Right lobe of liver (tissue), 6 donors: ENCODE measurements around the gene KBTBD2. TPM values are rescaled to one million over a fixed set of nuclear protein-coding genes. Genes with fewer than 3 reads are reported as not detected.
"Not testable (repeated sequence)": the region's sequence is repeated elsewhere in the genome, so short reads cannot be mapped to it uniquely, and the experiment has no call there.

Experiments
- ATAC-seq, 4 donors: fragments of 200-7000 bp; cut with Tn5 transposase; one replicate each; pipeline ENCODE4 v1.9.1; 2020; ENCODE audit warnings: mild to moderate bottlenecking in 4 of 4, moderate library complexity in 4 of 4
- DNase-seq, 3 donors: peaks; one replicate each; pipeline ENCODE4 v3.0.0-alpha.2; 2020
- H3K27ac ChIP-seq, 3 donors: fragments of 200-600 bp; one replicate each; pipeline ENCODE4 v1.8.0; 2022
- H3K27me3 ChIP-seq, 2 donors: fragments of 200-600 bp; one replicate each; pipeline ENCODE4 v1.8.0; 2022
- H3K36me3 ChIP-seq, 4 donors: fragments of 200-600 bp; sonication (generic) in 1 of 4; one replicate each; pipeline versions ENCODE4 v1.5.1 to v1.8.0; 2017 to 2022; ENCODE audit warnings: control low read depth in 1 of 4
- H3K4me1 ChIP-seq, 4 donors: fragments of 200-600 bp; sonication (generic) in 1 of 4; one replicate each; pipeline versions ENCODE4 v1.5.1 to v1.8.0; 2017 to 2022; ENCODE audit warnings: control low read depth in 1 of 4
- H3K4me3 ChIP-seq, 3 donors: fragments of 200-600 bp; one replicate each; pipeline ENCODE4 v1.8.0; 2022
- H3K9me3 ChIP-seq, 4 donors: fragments of 200-600 bp; sonication (generic) in 1 of 4; one replicate each; pipeline versions ENCODE4 v1.5.1 to v1.8.0; 2017 to 2022; ENCODE audit warnings: control low read depth in 1 of 4
- CTCF ChIP-seq, 4 donors: fragments of 200-600 bp in 3 of 4; fragments of 450-650 bp in 1 of 4; IDR thresholded peaks; one replicate each; pipeline versions ENCODE4 v1.5.1 to v1.8.0; 2016 to 2022; ENCODE audit warnings: antibody characterized with exemption in 4 of 4, mild to moderate bottlenecking in 2 of 4
- POLR2A ChIP-seq: fragments of 450-650 bp; IDR thresholded peaks from one replicate; pipeline ENCODE4 v1.6.1; 2017; ENCODE audit warnings: antibody characterized with exemption, mild to moderate bottlenecking
- WGBS: methylation state at CpG from one replicate; pipeline ENCODE4 v1.1.6; 2018; ENCODE audit warnings: low coverage, low lambda C conversion rate; ENCODE audit not compliant: insufficient coverage; ENCODE audit errors: missing lambda C conversion rate; 5-methylcytosine and 5-hydroxymethylcytosine counted together
- intact Hi-C, 2 donors: fragments of 100-400 bp; cut with DNase I; formaldehyde crosslinking; loops; one replicate each; pipeline versions ENCODE4 v1.11.2 to v1.14.1; 2022
- total RNA-seq, 6 experiments: library from RNA; depleted of rRNA in 2 of 6; stranded (reverse); fragments of >200 nt in 2 of 6; fragmentation: NEBNext Ultra II Directional in 3 of 6; extraction: Animal tissue kit (Norgen Biotek cat#: 25700) in 3 of 6; gene quantifications; one replicate each; pipeline versions ENCODE4 v1.1.0 to v1.2.4, GENCODE V29; 2016 to 2023
- donor health status: DM: no; HTN: yes; CAD: no.
- donor health status: DM: no; HTN: no; CAD: no.
- donor health status: DM: no; HTN: no; CAD: no.
- donor health status: DM: no; HTN: yes; CAD: no.
- donor health status: DM: no; HTN: yes; CAD: no.

The KBTBD2 gene
- total RNA-seq, 6 experiments from 2014 or later = 7.0 to 14.5 (median 10.5) TPM

- DNase-seq (no peak), ATAC-seq (no peak)
- 84% methylated on average over 5 of the region's 6 CpGs for WGBS
- Histone ChIP-seq H3K9me3 (no peaks in the 10 kb centered on the region), H3K27ac (no peak overlapping the region), H3K36me3 (no peaks in the 10 kb centered on the region), H3K27me3 (no peaks in the 10 kb centered on the region), H3K4me3 (no peak overlapping the region), H3K4me1 (peaks cover 0 to 43% (median 3%) of the 10 kb centered on the region in 4 donors)
- TF ChIP-seq CTCF (IDR thresholded peaks at IDR 0.05) (no peak), POLR2A (no peak)
- intact Hi-C loops = no loop called here
Measured at GRCh38 chr7:32888505-32888904, 3.1 kb downstream of the KBTBD2 start.

- Histone ChIP-seq H3K4me3 (no peak overlapping the region), H3K9me3 (no peaks in the 10 kb centered on the region), H3K27me3 (no peaks in the 10 kb centered on the region), H3K27ac (no peak overlapping the region), H3K36me3 (no peaks in the 10 kb centered on the region), H3K4me1 (peaks cover 0 to 37% (median 3%) of the 10 kb centered on the region in 4 donors)
- intact Hi-C loops = no loop called here
- ATAC-seq = no peak
- no peak for DNase-seq
- TF ChIP-seq POLR2A = no peak
- TF ChIP-seq CTCF (IDR thresholded peaks at IDR 0.05) = no peak
- WGBS = 60% methylated on average over 3 of the region's 3 CpGs
Measured at GRCh38 chr7:32887395-32887794, 4.2 kb downstream of the KBTBD2 start.

GRCh38 chr7:32881074-32881982, 10.2 kb downstream of the KBTBD2 start:
- DNase-seq = no peak
- no peak overlapping the region for H3K4me3 ChIP-seq
- H3K27ac ChIP-seq = no peak overlapping the region
- no peaks in the 10 kb centered on the region for H3K36me3 ChIP-seq
- TF ChIP-seq CTCF (IDR thresholded peaks at IDR 0.05) = no peak
- peaks cover 0 to 42% (median 8%) of the 10 kb centered on the region in 4 donors for H3K4me1 ChIP-seq
- no peaks in the 10 kb centered on the region for H3K9me3 ChIP-seq
- peak in 2 of 4 donors; percentile 13 to 14 for ATAC-seq
- intact Hi-C loops = no loop called here
- 73% methylated on average over 2 of the region's 2 CpGs for WGBS
- H3K27me3 ChIP-seq = no peaks in the 10 kb centered on the region

- peak; percentile 63 to 85 (median 74) for ATAC-seq
- 17% methylated on average over 2 of the region's 2 CpGs for WGBS
- H3K36me3 ChIP-seq = peaks cover 0 to 7% (median 2%) of the 10 kb centered on the region in 4 donors
- no peaks in the 10 kb centered on the region for H3K27me3 ChIP-seq
- H3K27ac ChIP-seq = peak overlapping the region in 1 of 3 donors; percentile 8
- intact Hi-C loops = no loop called here
- TF ChIP-seq POLR2A (no peak), CTCF (IDR thresholded peaks at IDR 0.05) (no peak)
- DNase-seq = no peak
- H3K9me3 ChIP-seq = no peaks in the 10 kb centered on the region
- H3K4me1 ChIP-seq = peaks cover 0 to 38% (median 8%) of the 10 kb centered on the region in 4 donors
- no peak overlapping the region for H3K4me3 ChIP-seq
Measured at GRCh38 chr7:32879460-32879859, 12.1 kb downstream of the KBTBD2 start.

GRCh38 chr7:32878023-32878422, 13.5 kb downstream of the KBTBD2 start:
- 98% methylated on average over 8 of the region's 8 CpGs for WGBS
- Histone ChIP-seq H3K36me3 (peaks cover 0 to 18% (median 7%) of the 10 kb centered on the region in 4 donors), H3K4me1 (peaks cover 0 to 31% (median 8%) of the 10 kb centered on the region in 4 donors)
- intact Hi-C loops, H3K4me3 ChIP-seq, DNase-seq, H3K27ac ChIP-seq, H3K9me3 ChIP-seq, H3K27me3 ChIP-seq, ATAC-seq: not testable (repeated sequence)
